ENCODE data around the gene CREB5. TPM values are rescaled to one million over a fixed set of nuclear protein-coding genes. Genes with fewer than 3 reads are reported as not detected.

The CREB5 gene
- total RNA-seq, 2 donors from 2014 or later: 7.7 to 11.6 TPM

DNA sequence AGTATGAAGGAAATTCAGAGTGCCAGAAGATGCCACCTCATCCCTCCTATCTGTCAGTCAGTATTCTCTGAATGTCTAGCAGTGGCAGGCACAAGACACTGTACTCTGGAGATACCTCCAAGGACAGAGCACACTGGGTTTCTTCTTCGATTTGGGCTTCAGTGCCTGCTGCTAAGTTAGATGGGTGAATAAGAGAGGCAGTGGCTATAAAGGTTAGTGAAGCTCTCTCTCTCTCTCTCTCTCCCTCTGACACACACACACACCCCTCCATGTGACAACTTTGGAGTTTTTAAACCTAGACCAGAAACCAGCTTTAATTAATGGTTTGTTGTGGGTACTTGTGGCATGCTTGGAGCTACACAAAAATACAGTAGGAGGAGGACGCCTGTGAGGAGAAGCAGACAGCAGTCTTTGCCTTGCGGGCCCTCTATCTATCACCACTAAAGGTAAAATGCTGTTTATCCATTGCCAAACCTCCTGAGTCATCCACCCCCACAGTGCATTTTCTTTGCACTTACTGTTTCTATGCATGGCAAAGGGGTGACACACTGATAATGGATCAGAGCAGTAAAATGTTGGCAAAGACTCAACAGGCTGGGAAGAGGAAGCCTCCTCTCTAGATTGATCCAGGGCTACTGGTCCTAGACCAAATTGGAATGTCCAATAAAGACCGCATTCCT lies 443.4 kb downstream of the CREB5 start:
- no peak for DNase-seq
- intact Hi-C loops (cut with DNase I): loop anchor here in 1 of 2 donors (2.0 to 10.0 kb wide), 2 partner anchors 231 to 467 kb away; no protein-coding TSS in a partner anchor
- ATAC-seq: no peak

DNA sequence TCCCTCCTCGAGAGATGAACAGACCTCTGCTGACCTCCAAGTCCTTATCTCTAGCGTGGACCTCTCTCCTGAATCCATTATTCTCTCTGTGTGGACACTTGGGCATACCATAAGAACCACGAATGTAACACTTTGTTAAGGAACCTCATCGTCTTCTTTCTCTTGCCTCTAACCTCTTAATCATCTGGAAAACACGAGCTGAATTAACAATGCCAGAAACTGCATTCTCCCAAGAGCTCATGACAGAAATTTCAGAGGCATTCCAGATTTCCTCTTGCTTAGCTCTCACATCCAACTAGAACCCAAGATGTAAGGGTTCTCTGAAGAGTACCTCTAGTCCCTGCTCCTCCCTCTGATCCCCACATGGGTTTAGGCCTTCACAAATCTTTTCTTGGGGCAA lies 444.3 kb downstream of the CREB5 start:
- intact Hi-C loops (cut with DNase I): loop anchor here in 1 of 2 donors (2.0 to 10.0 kb wide), 2 partner anchors 232 to 468 kb away; no protein-coding TSS in a partner anchor
- DNase-seq (no peak), ATAC-seq (no peak)

DNA sequence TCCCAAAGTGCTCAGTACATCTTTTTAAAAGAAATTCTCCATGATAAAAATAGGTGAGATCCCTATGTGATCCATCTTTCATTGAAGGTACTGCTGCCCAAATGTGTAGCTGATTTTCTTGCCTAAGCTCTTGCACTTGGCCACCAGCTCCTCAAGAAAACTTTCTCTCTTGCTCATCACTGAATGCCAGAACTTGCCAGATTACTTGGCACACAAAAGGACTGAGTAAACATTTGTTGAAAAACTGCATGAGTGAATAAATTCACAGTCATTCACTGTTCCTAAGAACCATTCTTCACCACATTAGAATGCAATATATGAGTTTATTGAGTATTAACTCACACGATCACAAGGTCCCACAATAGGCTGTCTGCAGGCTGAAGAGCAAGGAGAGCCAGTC lies 445.9 kb downstream of the CREB5 start:
- DNase-seq (no peak), ATAC-seq (no peak)
- intact Hi-C loops (cut with DNase I): loop anchor here in 1 of 2 donors (10.0 kb wide), 1 partner anchor 233 kb away; no protein-coding TSS in a partner anchor

GRCh38 chr7:28858895-28859294 lies 446.6 kb downstream of the CREB5 start:
- ATAC-seq: no peak
- intact Hi-C loops (cut with DNase I): loop anchor here in 1 of 2 donors (10.0 kb wide), 1 partner anchor 234 kb away; no protein-coding TSS in a partner anchor
- DNase-seq: no peak

- intact Hi-C loops (cut with DNase I): no loop called here
- ATAC-seq (no peak), DNase-seq (no peak)
These were observed 449.5 kb downstream of the CREB5 start for GRCh38 chr7:28861825-28862224.

GRCh38 chr7:28862595-28863272 lies 450.4 kb downstream of the CREB5 start:
- intact Hi-C loops (cut with DNase I): no loop called here
- ATAC-seq (no peak), DNase-seq (no peak)

- ATAC-seq: no peak
These were observed 453.4 kb downstream of the CREB5 start for GRCh38 chr7:28865601-28866144.

GRCh38 chr7:28868712-28869111 lies 456.4 kb downstream of the CREB5 start:
- ATAC-seq: no peak
- DNase-seq: no peak
- intact Hi-C loops (cut with DNase I): no loop called here

More at GRCh38 chr7:28865601-28866144, 453.4 kb downstream of the CREB5 start:
- no peak for DNase-seq
- intact Hi-C loops (cut with DNase I): no loop called here

GRCh38 chr7:28871077-28871476 lies 458.8 kb downstream of the CREB5 start:
- no peak for ATAC-seq
- intact Hi-C loops (cut with DNase I): no loop called here
- DNase-seq: no peak

DNA sequence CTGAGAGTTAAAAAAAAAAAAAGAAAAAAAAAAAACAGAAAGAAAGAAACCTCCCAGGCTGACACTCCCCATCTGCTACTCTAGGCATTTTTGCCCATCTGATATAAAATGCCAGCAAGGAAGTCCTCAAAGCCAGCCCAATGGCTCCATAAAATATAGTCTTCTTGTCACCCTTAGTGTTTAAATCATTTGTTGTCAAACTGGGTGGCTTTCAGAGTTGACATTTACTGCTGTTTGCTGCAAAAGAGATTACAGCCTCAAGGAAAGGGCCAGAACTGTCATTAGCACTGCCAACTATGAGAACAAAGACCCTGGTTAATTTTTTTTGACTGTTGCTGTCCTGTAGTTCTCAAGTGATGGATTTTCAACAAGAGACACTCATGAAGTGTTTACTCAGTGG lies 459.3 kb downstream of the CREB5 start:
- no peak for ATAC-seq
- intact Hi-C loops (cut with DNase I): no loop called here
- DNase-seq: no peak

DNA sequence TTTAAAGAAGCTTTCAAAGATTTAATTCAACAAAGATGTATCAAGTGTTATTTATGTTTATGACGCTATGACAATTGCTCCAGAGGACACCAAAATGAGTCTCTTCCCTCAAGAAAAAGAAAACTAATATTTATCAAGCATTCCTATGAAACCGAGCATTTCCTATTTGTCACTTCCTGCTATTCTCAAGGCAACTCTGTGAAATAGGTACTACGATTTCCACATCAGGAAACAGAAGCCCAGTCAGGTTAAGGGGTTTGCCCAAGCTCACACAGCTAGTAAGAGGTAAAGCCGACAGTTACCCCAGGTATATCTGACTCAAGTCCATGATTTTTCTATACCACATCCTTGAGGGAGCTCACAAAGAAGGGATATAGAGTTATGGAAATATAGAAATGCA lies 459.9 kb downstream of the CREB5 start:
- intact Hi-C loops (cut with DNase I): no loop called here
- DNase-seq (no peak), ATAC-seq (no peak)

GRCh38 chr7:28873365-28873764 lies 461.0 kb downstream of the CREB5 start:
- intact Hi-C loops (cut with DNase I): no loop called here
- ATAC-seq: no peak
- DNase-seq: no peak

DNA sequence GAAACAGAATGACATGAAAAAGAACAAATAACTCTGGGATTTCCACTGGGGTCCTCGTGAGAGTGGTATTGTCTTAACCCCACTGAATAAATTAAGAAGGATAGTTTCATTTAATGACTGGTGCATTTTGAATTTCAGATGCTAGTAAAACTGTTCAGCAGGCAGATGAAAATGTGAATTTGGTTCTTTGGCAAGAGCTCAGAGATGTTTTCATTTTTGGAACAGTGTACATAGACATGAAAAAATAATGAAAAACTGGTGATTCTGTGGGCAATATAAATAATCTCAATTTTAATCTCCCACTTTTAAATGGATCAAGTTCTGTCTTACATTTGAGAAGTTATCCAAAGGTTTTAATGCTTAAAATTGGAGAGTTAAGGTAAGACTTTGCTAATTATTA lies 461.7 kb downstream of the CREB5 start:
- DNase-seq: no peak
- intact Hi-C loops (cut with DNase I): no loop called here
- no peak for ATAC-seq

Other genes with a start within 250 kb of the CREB5 start
- 10 to 100 TPM; 20.0 to 21.3 TPM for gene JAZF1, start 231.7 kb upstream of the CREB5 start, total RNA-seq

Measured in left cardiac atrium (tissue), 4 donors.